Keratinocyte (primary cell): ENCODE measurements around the gene VAMP5. TPM values are rescaled to one million over a fixed set of nuclear protein-coding genes. Genes with fewer than 3 reads are reported as not detected.

Experiments
- DNase-seq: peaks from one replicate; pipeline ENCODE4 v3.0.0-alpha.2; 2011; ENCODE audit warnings: low read depth, missing footprints, low spot score
- FAIRE-seq: peaks from 2 replicates; lab custom pipeline; 2011; peaks lifted over from hg19 to GRCh38; lab: Jason Lieb, UNC
- H2AFZ ChIP-seq: 2 replicates; pipeline ENCODE4 v1.6.0; 2012; ENCODE audit warnings: low read length, control low read depth, inconsistent platforms; ENCODE audit not compliant: control insufficient read depth
- H3K27ac ChIP-seq: 2 replicates; pipeline ENCODE4 v1.5.1; 2011; ENCODE audit warnings: low read length; ENCODE audit not compliant: control insufficient read depth, insufficient read depth
- H3K27me3 ChIP-seq: 3 replicates; pipeline ENCODE4 v1.6.0; 2011; ENCODE audit warnings: low read length; ENCODE audit not compliant: control insufficient read depth, insufficient read depth; ENCODE audit errors: extremely low read depth
- H3K36me3 ChIP-seq, 2 experiments: 2 replicates in 1 of 2; 3 replicates in 1 of 2; pipeline ENCODE4 v1.5.1; 2011; ENCODE audit warnings: low read length in 2 of 2, mild to moderate bottlenecking in 1 of 2; ENCODE audit not compliant: control insufficient read depth in 2 of 2, insufficient read depth in 2 of 2; ENCODE audit errors: extremely low read depth in 1 of 2
- H3K4me1 ChIP-seq: 3 replicates; pipeline ENCODE4 v1.5.1; 2011; ENCODE audit warnings: low read length; ENCODE audit not compliant: control insufficient read depth, insufficient read depth; ENCODE audit errors: extremely low read depth
- H3K4me2 ChIP-seq: 3 replicates; pipeline ENCODE4 v1.6.0; 2011; ENCODE audit warnings: low read depth, low read length; ENCODE audit not compliant: control insufficient read depth, insufficient read depth; ENCODE audit errors: extremely low read depth
- H3K4me3 ChIP-seq, 3 experiments: fragments of 200-600 bp in 1 of 3; sonication (generic) in 1 of 3; 2 replicates in 2 of 3; 3 replicates in 1 of 3; pipeline ENCODE4 v1.5.1; 2011 to 2016; ENCODE audit warnings: low read length in 3 of 3, mild to moderate bottlenecking in 3 of 3, control low read depth in 2 of 3, inconsistent platforms in 1 of 3, low read depth in 1 of 3, mixed read lengths in 1 of 3, mixed run types in 1 of 3, moderate library complexity in 1 of 3; ENCODE audit not compliant: control insufficient read depth in 2 of 3, insufficient read depth in 2 of 3; ENCODE audit errors: extremely low read depth in 1 of 3
- H3K79me2 ChIP-seq: 2 replicates; pipeline ENCODE4 v1.6.0; 2012; ENCODE audit warnings: low read length; ENCODE audit not compliant: control insufficient read depth, insufficient read depth
- H3K9ac ChIP-seq: 3 replicates; pipeline ENCODE4 v1.6.0; 2011; ENCODE audit warnings: low read length; ENCODE audit not compliant: control insufficient read depth, insufficient read depth; ENCODE audit errors: extremely low read depth
- H3K9me1 ChIP-seq: 3 replicates; pipeline ENCODE4 v1.6.0; 2011; ENCODE audit warnings: low read length; ENCODE audit not compliant: control insufficient read depth, insufficient read depth; ENCODE audit errors: extremely low read depth
- H3K9me3 ChIP-seq: 2 replicates; pipeline ENCODE4 v1.5.1; 2012; ENCODE audit warnings: low read depth, low read length; ENCODE audit not compliant: control insufficient read depth
- H4K20me1 ChIP-seq: 3 replicates; pipeline ENCODE4 v1.6.0; 2011; ENCODE audit warnings: low read length; ENCODE audit not compliant: control insufficient read depth, insufficient read depth; ENCODE audit errors: extremely low read depth
- CTCF ChIP-seq, 3 experiments: IDR thresholded peaks in 1 of 3; conservative IDR thresholded peaks in 1 of 3; optimal IDR thresholded peaks in 1 of 3; 2 replicates in 2 of 3; 3 replicates in 1 of 3; pipeline versions ENCODE3 to v1.5.1; 2011; ENCODE audit warnings: low read length in 3 of 3, mild to moderate bottlenecking in 3 of 3, moderate library complexity in 2 of 3, control low read depth in 1 of 3, inconsistent platforms in 1 of 3; ENCODE audit not compliant: insufficient read depth in 2 of 3; ENCODE audit errors: extremely low read depth in 1 of 3
- EZH2 ChIP-seq: IDR thresholded peaks from one replicate; pipeline ENCODE4 v1.6.1; 2012; ENCODE audit warnings: inconsistent platforms, mild to moderate bottlenecking, low read length, moderate library complexity
- dilution Hi-C: fragments of 300-500 bp; cut with MboI; formaldehyde crosslinking; loops from one replicate; pipeline ENCODE4 v1.7.0; 2020; ENCODE audit warnings: low sequenced_read_pairs; ENCODE audit not compliant: extremely low pct_ligation_motif_present
- polyA plus RNA-seq, 5 experiments: library from polyadenylated mRNA; depleted of rRNA in 3 of 5; stranded (reverse) in 3 of 5; stranded (forward) in 1 of 5; unstranded in 1 of 5; fragments of >200 nt; gene quantifications; 1 replicate in 1 of 5; 2 replicates in 3 of 5; 3 replicates in 1 of 5; pipeline versions ENCODE4 v1.2.1 to v1.2.3, GENCODE V29; 2011 to 2012; ENCODE audit warnings: missing spikeins in 2 of 5, low read depth in 1 of 5, low replicate concordance in 1 of 5

VAMP5 gene
- polyA plus RNA-seq, 1 donor (not counting 4 experiments of a cell fraction or from before 2014, with no cell fraction given), result 11.0 TPM

- Histone ChIP-seq H3K79me2 (peaks cover 55% of the 10 kb centered on the region), H3K9me1 (peaks cover 2% of the 10 kb centered on the region), H3K9me3 (no peaks in the 10 kb centered on the region), H3K36me3 (peaks cover 13 to 50% of the 10 kb centered on the region in 2 experiments), H3K4me1 (peaks cover 51% of the 10 kb centered on the region), H3K4me3 (peak overlapping the region; percentile 75 to 97 (median 86)), H2AFZ (no peak overlapping the region), H3K4me2 (peak overlapping the region; percentile 92), H4K20me1 (peaks cover 36% of the 10 kb centered on the region), H3K27me3 (no peaks in the 10 kb centered on the region), H3K27ac (peak overlapping the region; percentile 98), H3K9ac (peak overlapping the region; percentile 100)
- dilution Hi-C loops, result no loop called here
- TF ChIP-seq EZH2 (no peak), CTCF (optimal IDR thresholded peaks at IDR 0.05 in 1 of 3, IDR thresholded peaks at IDR 0.05 in 1 of 3, conservative IDR thresholded peaks at IDR 0.05 in 1 of 3; ENCODE audit: extremely low read depth in 1 of 3, insufficient read depth in 2 of 3, low read length in 3 of 3) (no peak)
- DNase-seq (no peak), FAIRE-seq (no peak)
These were observed 44.0 kb upstream of the VAMP5 start for GRCh38 chr2:85540133-85540648.

GRCh38 chr2:85541262-85541661, 43.0 kb upstream of the VAMP5 start:
- peaks cover 55% of the 10 kb centered on the region for H3K79me2 ChIP-seq
- no peak overlapping the region for H2AFZ ChIP-seq
- H3K4me2 ChIP-seq, result peak overlapping the region; percentile 92
- DNase-seq (no peak), FAIRE-seq (no peak)
- no peaks in the 10 kb centered on the region for H3K9me3 ChIP-seq
- peak overlapping the region; percentile 75 to 97 (median 86) for H3K4me3 ChIP-seq
- H3K36me3 ChIP-seq, result peaks cover 13 to 51% of the 10 kb centered on the region in 2 experiments
- dilution Hi-C loops, result no loop called here
- H3K9me1 ChIP-seq, result peaks cover 2% of the 10 kb centered on the region
- peak overlapping the region; percentile 100 for H3K9ac ChIP-seq
- no peaks in the 10 kb centered on the region for H3K27me3 ChIP-seq
- peak overlapping the region; percentile 22 for H3K27ac ChIP-seq
- TF ChIP-seq EZH2 (no peak), CTCF (optimal IDR thresholded peaks at IDR 0.05 in 1 of 3, IDR thresholded peaks at IDR 0.05 in 1 of 3, conservative IDR thresholded peaks at IDR 0.05 in 1 of 3; ENCODE audit: extremely low read depth in 1 of 3, insufficient read depth in 2 of 3, low read length in 3 of 3) (no peak)
- peaks cover 43% of the 10 kb centered on the region for H4K20me1 ChIP-seq
- peaks cover 58% of the 10 kb centered on the region for H3K4me1 ChIP-seq
